Measurements from ENCODE around the gene CHRNB1. TPM values are rescaled to one million over a fixed set of nuclear protein-coding genes. Genes with fewer than 3 reads are reported as not detected.
"Not testable (repeated sequence)": the region's sequence is repeated elsewhere in the genome, so short reads cannot be mapped to it uniquely, and the experiment has no call there.

Gene CHRNB1
- total RNA-seq, 1 experiment from 2014 or later: 24.0 TPM

DNA sequence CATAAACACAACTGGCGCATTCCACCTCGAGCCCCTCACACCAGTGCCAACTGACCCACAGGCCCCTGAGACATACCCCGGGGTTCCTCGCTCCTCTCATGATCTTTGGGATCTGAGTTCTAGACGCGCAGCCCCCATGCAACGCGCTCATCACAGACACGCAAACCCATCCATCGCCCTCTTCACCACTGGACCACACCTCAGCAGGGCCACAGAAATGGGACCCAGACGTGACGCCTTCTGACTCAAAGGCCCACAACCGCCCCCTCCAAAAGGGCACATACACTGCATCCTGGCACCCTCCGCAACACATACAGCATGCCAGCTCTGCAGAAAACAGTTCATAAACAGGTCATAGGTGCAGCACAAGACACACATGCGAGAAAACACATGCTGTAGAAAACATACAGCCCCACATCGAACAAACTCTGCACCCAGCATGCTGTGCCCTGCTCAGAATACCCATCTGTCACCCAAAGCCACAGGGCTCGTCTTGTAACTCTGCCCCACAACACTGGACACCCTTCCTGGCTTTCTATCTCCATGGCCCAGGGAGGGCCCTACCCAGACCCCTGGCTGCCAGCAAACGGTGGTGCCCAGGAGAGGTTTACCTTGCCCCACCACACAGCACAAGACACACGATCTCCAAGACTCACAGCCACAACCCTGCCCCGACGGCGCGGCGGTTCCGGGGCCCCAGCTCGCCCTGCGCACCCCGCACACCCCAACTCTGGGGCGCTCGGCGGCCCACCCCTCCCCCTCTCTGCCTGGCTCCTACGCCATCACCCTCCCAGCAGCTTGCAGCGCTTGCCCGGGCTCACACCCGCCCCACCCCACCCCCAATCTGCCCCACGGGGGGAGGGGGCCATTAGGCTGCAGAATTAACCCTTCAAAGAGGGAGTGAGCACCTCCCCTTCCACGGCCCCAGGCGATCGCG is 33.7 kb downstream of the CHRNB1 start:
- in situ Hi-C loops (cut with HindIII; ENCODE audit: low sequenced_read_pairs): loop anchor here (25.0 kb wide), 1 partner anchor 91 kb away; the partner anchor contains the start of genes PLSCR3 and TNK1
- DNase-seq (ENCODE audit: low spot score): peak; percentile 57

- peak; percentile 65 for DNase-seq (ENCODE audit: low spot score)
- in situ Hi-C loops (cut with HindIII; ENCODE audit: low sequenced_read_pairs): loop anchor here (25.0 kb wide), 1 partner anchor 92 kb away; the partner anchor contains the start of genes PLSCR3 and TNK1
Observed at GRCh38 chr17:7479213-7480088, 34.6 kb downstream of the CHRNB1 start, which contains the start of gene ZBTB4. Gene ZBTB4 (minus strand): TSS chr17:7479631. CDS start chr17:7466801, 12,830 bp downstream.

GRCh38 chr17:7480089-7480384 is 35.2 kb downstream of the CHRNB1 start:
- in situ Hi-C loops (cut with HindIII; ENCODE audit: low sequenced_read_pairs): loop anchor here (25.0 kb wide), 1 partner anchor 93 kb away; the partner anchor contains the start of genes PLSCR3 and TNK1
- DNase-seq (ENCODE audit: low spot score): no peak

DNA sequence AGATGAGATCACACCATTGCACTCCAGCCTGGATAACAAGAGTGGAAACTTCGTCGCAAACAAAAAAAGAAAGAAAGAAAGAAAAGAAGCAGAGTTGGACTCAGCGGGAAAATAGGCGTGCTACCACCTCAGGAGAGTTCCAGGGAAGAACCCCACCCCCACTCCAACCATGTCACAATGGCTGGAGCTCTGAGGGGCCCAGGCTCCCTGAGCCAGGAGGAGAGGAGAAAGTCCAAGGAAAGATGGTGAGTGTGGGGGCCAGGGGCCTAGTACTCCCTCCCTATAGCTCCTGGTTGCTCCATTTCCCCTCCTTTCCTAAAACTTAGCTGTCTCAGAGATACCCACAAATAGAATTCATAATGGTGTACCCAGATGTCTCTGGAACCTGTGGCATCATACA is 36.4 kb downstream of the CHRNB1 start, which contains the start of gene SLC35G6:
Gene SLC35G6 (plus strand): TSS at position 172 of the 400 bp plus-strand sequence. CDS start 71 bp downstream, at position 243.
- in situ Hi-C loops (cut with HindIII; ENCODE audit: low sequenced_read_pairs): loop anchor here (25.0 kb wide), 1 partner anchor 94 kb away; the partner anchor contains the start of genes PLSCR3 and TNK1
- DNase-seq (ENCODE audit: low spot score): not testable (repeated sequence)

DNA sequence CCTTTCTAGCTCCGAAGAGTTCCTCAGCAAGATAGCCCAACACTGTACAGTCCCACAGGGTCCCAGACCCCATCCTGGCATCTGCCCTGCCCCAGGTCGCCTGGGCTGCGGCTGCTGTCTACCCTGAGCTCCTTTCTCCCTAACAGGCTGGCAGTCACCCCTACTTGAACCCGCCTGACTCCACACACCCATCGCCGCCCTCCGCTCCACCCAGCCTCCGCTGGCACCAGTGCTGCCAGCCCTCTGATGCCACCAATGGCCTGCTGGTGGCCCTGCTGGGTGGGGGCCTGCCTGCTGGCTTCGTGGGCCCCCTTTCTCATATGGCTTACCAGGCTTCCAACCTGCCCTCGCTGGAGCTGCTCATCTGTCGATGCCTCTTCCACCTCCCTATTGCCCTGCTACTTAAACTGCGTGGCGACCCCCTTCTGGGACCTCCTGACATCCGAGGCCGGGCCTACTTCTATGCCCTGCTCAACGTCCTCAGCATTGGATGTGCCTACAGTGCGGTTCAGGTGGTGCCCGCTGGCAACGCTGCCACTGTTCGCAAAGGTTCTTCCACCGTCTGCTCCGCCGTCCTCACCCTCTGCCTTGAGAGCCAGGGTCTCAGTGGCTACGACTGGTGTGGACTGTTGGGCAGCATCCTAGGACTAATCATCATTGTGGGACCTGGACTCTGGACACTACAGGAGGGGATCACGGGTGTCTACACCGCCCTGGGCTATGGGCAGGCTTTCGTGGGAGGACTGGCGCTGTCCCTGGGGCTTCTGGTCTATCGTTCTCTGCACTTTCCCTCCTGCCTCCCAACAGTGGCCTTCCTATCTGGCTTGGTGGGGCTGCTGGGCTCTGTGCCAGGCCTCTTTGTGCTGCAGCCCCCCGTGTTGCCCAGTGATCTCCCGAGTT is 37.2 kb downstream of the CHRNB1 start:
- not testable (repeated sequence) for DNase-seq (ENCODE audit: low spot score)
- in situ Hi-C loops (cut with HindIII; ENCODE audit: low sequenced_read_pairs): loop anchor here (25.0 kb wide), 1 partner anchor 95 kb away; the partner anchor contains the start of genes PLSCR3 and TNK1

DNA sequence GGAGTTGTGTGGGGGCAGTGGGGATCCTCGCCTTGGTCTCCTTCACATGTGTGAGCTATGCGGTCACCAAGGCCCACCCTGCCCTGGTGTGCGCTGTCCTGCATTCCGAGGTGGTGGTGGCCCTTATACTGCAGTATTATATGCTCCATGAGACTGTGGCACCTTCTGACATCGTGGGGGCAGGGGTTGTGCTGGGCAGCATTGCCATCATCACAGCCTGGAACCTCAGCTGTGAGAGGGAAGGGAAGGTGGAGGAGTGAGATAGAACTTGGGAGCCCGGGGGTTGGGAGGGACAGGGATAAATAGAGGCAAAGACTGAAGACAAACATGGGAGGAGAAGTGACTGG is 37.9 kb downstream of the CHRNB1 start:
- in situ Hi-C loops (cut with HindIII; ENCODE audit: low sequenced_read_pairs): loop anchor here (25.0 kb wide), 1 partner anchor 95 kb away; the partner anchor contains the start of genes PLSCR3 and TNK1
- DNase-seq (ENCODE audit: low spot score): not testable (repeated sequence)

DNA sequence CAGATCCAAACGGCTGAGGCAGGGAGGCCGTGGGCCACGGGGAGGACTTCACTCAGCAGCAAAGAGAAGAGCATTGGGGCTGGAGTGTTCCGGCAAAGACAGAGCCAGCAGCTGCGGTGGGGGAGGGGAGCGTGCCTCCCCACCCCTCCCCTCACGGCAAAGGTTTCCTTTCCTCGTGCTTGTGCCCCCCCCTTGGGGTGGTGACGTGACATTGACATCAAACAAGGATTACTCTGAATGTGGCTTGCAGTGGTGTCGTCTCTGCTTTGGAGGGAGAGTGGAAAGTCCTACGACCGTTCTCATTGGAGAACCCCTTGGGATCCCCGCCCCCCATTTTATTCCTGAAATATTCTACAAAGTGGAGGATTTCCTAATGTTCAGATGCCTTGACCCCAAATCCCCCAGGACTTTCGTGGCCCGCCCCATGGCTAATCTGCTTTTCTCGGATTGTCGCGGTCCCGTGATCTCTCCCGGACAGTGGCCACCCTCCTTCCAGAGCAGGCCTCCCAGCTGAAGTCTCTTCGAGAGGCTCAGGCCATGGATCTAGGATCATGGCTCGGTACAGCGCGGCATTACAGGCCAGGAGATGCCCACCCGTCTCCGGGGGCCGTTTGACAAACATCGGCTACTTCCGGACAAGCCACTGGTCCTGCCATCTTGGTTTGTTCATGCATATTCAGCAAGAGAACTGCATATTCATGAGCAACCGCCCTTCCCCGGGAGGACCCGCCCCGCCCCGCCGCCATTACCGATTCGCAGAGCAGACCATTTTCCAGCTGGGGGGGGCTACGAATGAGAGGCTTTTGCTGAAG is 38.6 kb downstream of the CHRNB1 start:
- DNase-seq (ENCODE audit: low spot score): peak; percentile 97
- in situ Hi-C loops (cut with HindIII; ENCODE audit: low sequenced_read_pairs): loop anchor here (25.0 kb wide), 1 partner anchor 96 kb away; the partner anchor contains the start of genes PLSCR3 and TNK1

- DNase-seq (ENCODE audit: low spot score): peak; percentile 97
- in situ Hi-C loops (cut with HindIII; ENCODE audit: low sequenced_read_pairs): loop anchor here (25.0 kb wide), 1 partner anchor 97 kb away; the partner anchor contains the start of genes PLSCR3 and TNK1
Observed at GRCh38 chr17:7484067-7484918, 39.4 kb downstream of the CHRNB1 start, which contains the start of gene POLR2A. Gene POLR2A (plus strand): TSS chr17:7484366.

GRCh38 chr17:7484919-7485377 is 40.1 kb downstream of the CHRNB1 start:
- no peak for DNase-seq (ENCODE audit: low spot score)
- in situ Hi-C loops (cut with HindIII; ENCODE audit: low sequenced_read_pairs): loop anchor here (25.0 kb wide), 1 partner anchor 98 kb away; the partner anchor contains the start of genes PLSCR3 and TNK1

DNA sequence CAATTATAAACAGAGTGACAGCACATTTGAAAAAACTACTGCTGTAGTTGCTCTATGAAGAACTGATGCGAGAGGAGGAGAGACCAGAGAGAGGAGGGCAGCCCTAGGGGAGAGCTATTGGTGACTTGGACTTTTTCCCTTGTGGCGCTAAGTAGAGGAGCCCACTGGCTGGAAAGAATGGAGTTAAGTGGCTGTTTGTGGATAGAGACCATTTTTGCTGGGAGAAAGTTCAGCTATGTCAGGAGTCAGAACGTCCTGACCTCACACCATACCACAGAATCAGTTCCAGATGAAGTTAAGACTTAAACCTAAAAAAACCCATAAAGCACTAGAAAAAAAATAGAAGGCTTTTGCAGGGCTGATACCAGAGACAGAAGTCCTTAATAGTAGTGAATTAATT is 41.3 kb downstream of the CHRNB1 start:
- in situ Hi-C loops (cut with HindIII; ENCODE audit: low sequenced_read_pairs): loop anchor here (25.0 kb wide), 1 partner anchor 99 kb away; the partner anchor contains the start of genes PLSCR3 and TNK1
- no peak for DNase-seq (ENCODE audit: low spot score)

GRCh38 chr17:7490144-7490543 is 45.3 kb downstream of the CHRNB1 start:
- no peak for DNase-seq (ENCODE audit: low spot score)
- in situ Hi-C loops (cut with HindIII; ENCODE audit: low sequenced_read_pairs): loop anchor here (25.0 kb wide), 1 partner anchor 103 kb away; the partner anchor contains the start of genes PLSCR3 and TNK1

DNA sequence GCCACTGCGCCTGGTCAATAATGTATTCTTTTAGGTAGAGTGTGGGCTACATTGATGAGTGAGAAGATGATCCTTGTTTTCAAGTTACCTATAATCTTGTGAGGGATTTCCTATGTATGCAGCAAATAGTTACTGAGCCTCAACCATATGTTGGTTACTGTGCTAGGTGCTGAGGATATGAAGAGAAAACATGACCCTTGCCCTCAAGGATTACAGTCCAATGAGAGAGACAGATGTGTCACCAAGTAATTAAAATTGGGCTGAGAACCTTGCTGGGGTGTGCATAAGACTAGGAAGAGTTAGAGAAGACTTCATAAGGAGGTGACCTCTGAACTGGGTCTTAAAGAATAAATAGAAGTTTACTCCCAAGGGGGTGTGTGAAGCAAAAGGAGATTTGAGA is 46.7 kb downstream of the CHRNB1 start:
- DNase-seq (ENCODE audit: low spot score): no peak
- in situ Hi-C loops (cut with HindIII; ENCODE audit: low sequenced_read_pairs): loop anchor here (25.0 kb wide), 1 partner anchor 104 kb away; the partner anchor contains the start of genes PLSCR3 and TNK1

GRCh38 chr17:7493941-7494340 is 49.1 kb downstream of the CHRNB1 start:
- in situ Hi-C loops (cut with HindIII; ENCODE audit: low sequenced_read_pairs): loop anchor here (25.0 kb wide), 1 partner anchor 107 kb away; the partner anchor contains the start of genes PLSCR3 and TNK1
- no peak for DNase-seq (ENCODE audit: low spot score)

- in situ Hi-C loops (cut with HindIII; ENCODE audit: low sequenced_read_pairs): loop anchor here (25.0 kb wide), 1 partner anchor 109 kb away; the partner anchor contains the start of genes PLSCR3 and TNK1
Observed at GRCh38 chr17:7495906-7496434, 51.1 kb downstream of the CHRNB1 start.

DNA sequence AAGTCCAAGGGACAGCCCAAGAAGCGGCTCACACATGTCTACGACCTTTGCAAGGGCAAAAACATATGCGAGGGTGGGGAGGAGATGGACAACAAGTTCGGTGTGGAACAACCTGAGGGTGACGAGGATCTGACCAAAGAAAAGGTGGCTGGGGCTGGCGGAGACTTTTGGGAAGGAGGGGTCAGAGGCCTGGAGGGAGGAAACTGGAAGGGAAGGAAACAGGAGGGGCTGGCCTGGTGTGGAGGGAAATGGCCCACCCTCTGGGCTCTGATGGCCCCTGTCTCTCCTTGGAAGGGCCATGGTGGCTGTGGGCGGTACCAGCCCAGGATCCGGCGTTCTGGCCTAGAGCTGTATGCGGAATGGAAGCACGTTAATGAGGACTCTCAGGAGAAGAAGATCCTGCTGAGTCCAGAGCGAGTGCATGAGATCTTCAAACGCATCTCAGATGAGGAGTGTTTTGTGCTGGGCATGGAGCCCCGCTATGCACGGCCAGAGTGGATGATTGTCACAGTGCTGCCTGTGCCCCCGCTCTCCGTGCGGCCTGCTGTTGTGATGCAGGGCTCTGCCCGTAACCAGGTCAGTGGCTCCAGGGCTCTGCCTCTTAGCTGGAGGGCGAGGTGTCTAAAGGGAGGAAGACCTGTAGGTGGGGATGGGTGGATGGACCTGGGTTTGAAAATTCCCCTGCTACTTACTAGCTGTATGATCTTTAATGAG is 51.8 kb downstream of the CHRNB1 start:
- in situ Hi-C loops (cut with HindIII; ENCODE audit: low sequenced_read_pairs): loop anchor here (25.0 kb wide), 1 partner anchor 109 kb away; the partner anchor contains the start of genes PLSCR3 and TNK1
- DNase-seq (ENCODE audit: low spot score): no peak

More at GRCh38 chr17:7495906-7496434, 51.1 kb downstream of the CHRNB1 start:
- no peak for DNase-seq (ENCODE audit: low spot score)

Measured in G401 (cell line).